GM04504 (cell line): ENCODE data around the gene THADA.

Experiments
- DNase-seq: peaks from one replicate; pipeline ENCODE4 v3.0.0-alpha.2; 2012; ENCODE audit warnings: low read depth

THADA gene

DNA sequence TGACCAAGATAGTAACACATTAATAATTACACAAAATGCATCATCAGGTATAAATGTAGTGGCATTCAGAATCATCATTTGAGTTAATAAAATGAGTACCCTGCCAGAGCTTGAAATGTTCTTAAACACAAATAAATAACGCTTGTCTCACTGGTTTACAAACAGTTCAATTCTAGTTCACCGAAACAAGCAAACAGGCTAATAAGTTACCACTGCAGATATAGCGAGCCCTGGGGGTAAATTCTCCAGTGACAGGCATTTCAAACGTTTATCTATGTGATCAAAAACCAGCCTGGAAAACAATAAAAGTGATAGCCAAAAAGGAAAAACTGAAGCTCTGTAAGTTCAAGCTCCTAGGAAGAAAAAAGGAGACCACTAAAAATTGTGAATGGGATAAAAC, 152.6 kb downstream of the THADA start:
- DNase-seq = no peak

DNA sequence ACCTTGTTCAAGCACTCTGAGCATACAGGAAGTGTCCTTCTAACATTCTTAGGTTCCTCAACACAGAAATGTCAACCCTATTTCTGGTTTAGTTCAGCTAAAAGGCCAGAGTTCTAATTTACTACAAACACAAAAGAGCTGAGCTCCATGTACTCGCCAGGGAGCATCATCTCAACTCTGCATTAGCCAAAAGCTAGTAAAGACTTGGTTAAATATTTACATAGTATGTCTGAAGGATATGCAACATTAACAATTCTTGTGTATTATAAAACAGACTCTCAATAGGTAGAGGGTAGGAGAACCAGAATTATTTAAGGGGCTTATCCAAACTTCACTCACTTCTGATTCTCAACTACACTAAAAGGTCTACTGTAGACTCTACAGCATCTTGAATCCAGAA, 154.6 kb downstream of the THADA start:
- DNase-seq = no peak

GRCh38 chr2:43438858-43439655, 156.8 kb downstream of the THADA start:
- DNase-seq = no peak

DNA sequence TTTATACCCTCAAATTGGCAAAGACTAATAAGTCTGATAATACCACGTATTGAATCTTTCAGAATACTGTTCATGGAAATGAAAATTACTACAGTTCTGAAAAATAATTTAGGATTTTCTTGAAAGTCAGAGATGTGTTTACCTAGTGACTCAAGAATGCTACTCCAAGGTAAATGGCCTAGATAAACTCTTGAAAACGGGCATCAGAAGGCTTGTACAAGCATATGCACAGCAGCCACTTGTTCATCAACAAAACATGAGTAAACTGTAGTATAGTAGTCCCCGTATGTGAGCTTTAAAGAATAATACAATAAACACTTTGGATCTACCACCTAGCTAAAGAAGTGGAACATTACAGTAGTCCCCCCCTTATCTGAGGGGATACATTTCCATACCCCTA, 157.5 kb downstream of the THADA start:
- no peak for DNase-seq

- no peak for DNase-seq
Measured at GRCh38 chr2:43437363-43437762, 158.5 kb downstream of the THADA start.

GRCh38 chr2:43436431-43436830, 159.4 kb downstream of the THADA start:
- DNase-seq = no peak

DNA sequence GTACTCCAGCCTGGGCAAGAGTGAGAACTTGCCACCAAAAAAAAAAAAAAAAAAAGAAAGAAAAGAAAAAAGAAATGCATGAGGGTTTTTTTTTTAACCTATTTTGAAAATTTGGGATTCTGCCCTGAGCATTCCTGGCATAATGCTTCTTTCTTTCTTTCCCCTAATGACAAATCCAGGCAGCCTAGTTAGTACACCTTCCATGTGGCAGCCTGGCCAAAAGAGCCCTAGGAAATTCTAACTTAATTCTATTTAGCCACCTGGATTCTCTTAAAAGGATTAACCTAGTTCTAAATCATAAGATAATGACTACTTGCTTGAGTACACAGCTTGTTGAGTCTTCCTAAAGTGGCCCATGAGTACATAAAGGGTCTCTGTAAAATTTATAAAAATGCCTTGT, 160.1 kb downstream of the THADA start:
- no peak for DNase-seq

GRCh38 chr2:43430489-43430888, 165.3 kb downstream of the THADA start:
- no peak for DNase-seq

DNA sequence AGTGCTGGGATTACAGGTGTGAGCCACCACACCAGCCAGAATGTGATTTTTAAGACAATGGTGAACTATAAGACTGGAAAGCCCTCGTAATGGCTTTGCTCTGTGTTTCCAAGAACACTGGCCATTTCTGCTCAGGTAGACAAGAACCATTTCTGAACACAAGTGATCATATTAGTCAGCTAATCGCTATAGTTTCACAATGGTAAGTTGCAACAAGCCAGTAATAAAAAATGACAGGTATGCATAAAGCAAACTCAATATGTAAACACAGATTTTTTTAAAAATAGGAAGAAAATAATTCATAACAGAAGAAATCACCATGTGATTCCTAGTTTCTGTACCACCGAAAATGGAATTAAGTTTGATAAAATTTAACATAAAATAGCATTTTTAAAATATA, 166.5 kb downstream of the THADA start:
- no peak for DNase-seq

DNA sequence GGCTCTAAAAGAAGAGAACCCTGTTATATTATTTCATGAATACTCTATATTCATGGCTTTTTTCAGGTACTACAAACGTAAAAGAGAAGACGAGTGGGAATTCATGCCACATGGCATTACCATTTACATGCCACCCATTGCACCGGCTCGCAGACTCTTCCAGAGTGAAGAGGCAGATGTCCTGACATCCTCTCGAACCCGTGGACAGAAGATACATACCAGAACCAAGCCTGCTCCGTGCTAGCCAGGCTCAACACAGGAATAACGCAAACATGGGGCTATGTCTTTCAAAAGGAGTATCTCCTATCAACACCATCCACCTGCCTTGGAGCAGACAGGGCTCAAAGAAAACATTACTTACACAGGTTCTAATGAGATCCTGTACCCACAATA, 168.8 kb downstream of the THADA start:
- no peak for DNase-seq

DNA sequence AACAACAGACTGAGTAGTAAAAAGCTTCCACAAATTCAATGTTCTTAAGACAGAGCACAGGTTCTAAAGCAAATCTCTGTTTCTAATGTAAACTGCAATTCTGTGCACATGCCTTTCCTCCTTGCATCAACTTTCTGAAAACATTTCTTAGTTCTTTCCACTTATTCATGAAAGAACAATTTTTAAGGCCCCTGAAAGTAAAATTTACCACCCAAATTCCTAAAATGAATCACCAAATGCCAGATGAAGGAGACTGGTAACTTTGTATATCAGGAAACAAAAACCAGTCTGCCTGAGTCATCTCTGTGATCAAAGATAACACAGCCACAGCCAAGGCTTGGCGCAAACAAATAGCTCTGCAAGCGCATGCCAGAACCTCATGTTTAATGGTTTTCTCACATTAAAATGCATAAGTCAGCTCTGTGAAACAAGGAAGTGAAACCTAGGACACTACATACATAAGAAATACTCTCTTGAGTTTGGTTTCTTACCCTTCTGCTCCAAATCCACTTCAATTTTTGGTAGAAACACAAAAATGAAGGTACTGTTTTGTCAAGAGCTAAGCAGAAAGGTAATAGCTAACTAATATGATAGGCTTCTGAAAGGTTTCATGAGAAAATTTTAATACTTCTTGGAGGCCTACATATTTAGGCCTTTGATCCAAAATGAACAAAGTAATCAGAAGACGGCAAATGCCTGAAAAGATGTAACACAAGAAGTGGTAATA, 169.4 kb downstream of the THADA start:
- DNase-seq = peak; percentile 94

DNA sequence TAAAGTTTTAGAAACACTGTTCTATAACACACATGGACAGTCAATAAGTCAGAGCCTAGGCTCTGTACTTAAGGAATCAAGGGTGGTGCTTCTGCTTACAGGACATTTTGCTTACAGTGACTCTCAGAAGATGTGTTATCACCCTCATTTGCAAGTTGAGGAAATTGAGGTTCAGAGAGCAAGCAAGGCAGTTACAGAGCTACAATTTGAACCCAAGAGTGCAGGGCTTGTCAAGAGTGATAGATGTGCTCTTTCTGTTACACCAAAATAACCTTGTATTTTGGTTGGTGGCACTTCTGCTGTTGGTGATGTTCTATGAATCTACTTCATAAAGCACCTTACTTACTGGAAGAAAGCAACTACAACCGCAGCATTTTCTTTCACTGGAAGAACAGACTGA, 170.2 kb downstream of the THADA start:
- no peak for DNase-seq

DNA sequence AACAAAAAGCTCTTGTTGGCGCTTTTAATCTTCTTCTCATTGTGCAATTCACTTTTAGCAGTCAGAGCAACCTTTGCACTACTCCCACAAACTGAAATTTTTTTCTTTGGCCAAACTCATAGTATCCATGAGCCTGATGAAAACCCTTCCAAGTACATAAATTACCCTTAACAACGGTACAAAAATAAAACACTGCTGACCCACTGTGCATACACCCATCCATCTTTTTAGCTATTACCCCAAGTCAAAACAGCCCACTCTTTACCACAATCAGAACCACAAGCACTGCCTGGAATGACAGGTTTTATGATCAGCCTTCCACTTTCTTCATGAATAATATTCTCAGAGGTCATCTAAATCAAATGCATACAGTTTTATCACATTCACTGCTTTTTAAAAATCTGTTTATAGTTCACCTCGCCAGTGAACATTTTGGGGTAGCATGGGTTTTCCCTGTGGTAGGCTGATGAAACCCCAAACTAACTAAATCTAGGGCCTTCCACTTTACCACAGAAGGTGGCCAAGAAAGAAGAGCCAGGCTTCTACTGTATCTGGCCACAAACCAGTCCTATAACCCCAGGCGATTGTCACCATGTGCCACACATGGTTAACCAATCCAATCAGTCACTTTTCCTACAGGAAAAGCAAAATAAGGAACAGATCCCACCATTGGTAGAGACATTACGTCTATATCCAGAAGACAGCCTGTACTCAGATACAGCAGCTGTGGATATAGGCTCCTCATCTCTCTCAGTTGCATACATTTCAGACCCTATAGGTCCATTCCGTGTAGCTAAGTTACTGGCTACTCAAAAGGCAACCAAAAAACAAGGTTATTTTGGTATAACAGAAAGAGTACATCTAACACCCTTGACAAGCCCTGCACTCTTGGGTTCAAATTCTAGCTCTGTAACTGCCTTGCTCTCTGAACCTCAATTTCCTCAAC, 171.3 kb downstream of the THADA start:
- DNase-seq = peak; percentile 84

DNA sequence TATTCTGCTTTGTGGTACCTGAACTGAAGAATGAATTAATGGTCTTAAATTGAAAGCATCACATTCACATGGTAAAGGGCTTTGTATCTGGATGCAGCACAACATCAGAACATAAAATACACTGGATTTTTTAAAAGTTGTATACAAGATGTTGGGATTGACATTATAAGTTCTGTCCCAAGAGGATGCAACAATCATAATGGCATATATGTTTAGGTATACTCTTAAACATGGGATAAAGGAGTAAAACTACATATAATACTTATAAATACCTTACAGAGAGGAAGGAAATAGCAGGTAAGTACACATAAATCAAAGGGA, 171.9 kb downstream of the THADA start:
- DNase-seq = no peak

DNA sequence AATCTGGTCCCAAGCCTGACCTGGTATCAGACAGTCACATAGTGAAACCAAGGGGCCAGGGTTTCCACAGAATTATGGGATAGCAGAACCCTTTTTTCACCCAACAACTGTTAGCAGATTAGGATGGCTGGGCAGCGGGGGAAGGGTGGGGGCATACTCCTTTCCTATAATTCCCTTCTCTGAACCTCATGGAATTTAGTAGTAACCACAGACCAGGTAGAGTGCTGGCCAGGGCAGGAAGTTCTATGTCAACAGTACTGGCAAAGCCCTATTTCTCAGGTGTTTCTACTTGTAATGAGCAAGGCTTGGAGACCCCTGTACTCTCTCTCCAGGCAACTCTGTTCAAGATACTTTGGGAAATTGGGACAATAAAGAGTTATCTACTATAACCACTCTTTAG, 174.6 kb downstream of the THADA start:
- no peak for DNase-seq

DNA sequence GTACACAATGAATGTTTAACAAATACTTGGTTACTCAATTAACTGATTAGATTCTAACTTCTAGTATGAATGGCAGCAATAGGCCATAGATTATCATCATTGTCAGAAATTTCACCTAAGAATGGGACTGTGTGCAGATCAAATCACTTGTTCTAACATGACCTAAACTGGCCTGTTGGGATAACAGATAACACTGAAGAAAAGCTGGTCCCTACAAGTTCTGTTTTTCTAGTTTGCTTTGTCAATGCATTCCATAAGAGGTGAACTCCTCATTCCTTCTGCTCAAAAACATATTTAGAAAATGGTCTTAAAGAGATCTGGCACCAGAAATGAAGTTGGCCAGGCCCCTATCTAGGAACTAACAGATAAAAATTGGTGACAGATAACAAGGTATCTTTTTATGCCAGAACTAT, 175.4 kb downstream of the THADA start:
- no peak for DNase-seq

GRCh38 chr2:43419876-43420275, 176.0 kb downstream of the THADA start:
- DNase-seq = no peak

- DNase-seq = no peak
Measured at GRCh38 chr2:43419243-43419642, 176.6 kb downstream of the THADA start.

DNA sequence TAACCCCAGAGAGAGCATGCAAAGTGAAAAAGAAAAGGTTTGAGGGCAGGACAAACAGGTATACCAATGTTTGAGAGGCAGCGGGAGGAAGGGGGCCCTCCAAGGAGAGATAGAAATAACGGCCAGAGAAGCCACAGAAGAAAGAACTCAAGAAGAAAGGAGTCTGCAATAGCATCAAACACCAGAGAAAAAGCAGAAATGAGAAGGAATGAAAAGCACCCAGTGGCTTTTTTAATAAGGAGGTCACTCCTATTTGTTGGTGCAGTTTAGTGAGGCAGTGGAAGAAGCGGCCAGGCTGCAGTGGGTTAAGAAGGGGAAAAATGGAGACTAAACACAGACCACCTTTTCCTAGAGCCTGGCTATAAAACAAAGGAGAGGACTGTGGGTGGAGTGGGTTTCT, 177.2 kb downstream of the THADA start:
- no peak for DNase-seq

GRCh38 chr2:43417300-43417699, 178.5 kb downstream of the THADA start:
- no peak for DNase-seq

GRCh38 chr2:43415592-43415991, 180.2 kb downstream of the THADA start:
- no peak for DNase-seq

DNA sequence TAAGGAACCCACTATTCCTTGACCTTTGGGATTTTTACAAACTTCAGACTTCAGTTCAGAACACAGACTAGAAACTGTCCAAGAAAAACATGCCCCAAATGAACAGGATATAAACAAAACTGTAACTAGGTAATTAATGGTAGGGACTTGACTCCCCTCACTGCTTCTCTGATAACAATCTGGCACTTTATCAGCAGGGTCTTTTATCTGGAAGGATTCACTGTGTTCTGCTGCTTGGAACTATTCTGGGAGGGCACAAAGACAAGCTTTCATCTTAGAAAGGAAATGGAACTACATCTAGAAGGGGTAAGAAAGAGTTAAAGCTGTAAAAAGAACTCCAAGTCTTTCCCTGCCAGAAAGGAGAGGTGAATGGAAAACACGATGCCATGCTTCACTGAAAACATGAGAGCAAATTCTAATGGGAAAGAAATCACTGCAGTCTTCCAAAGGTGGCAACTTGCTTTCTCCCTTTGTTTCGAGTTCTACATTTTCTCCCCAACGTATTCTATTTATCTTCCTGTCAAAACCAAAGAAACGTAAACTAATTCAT, 181.2 kb downstream of the THADA start:
- no peak for DNase-seq
